Activated naive CD4-positive, alpha-beta T cell treated with anti-CD3 and anti-CD28 coated beads, Interleukin-2, amount 10 ng/mL, durations not matched to agents 7 days and 5 days (primary cell): ENCODE measurements around the gene PLCB2.
A peak's percentile ranks its signal among the peaks of the same experiment; 100 is the strongest.

Experiments
- CTCF ChIA-PET: fragments of 350-600 bp; sonication (Branson Sonifier 250); formaldehyde crosslinking; loops from one replicate; lab custom pipeline; 2021; ENCODE audit warnings: antibody characterized with exemption; lab: Charles Lee
- DNase-seq: peaks from one replicate; pipeline ENCODE4 v3.0.0-alpha.2; 2020
- H3K27ac Mint-ChIP-seq: one replicate; pipeline ENCODE4 v1.8.0; 2021; ENCODE audit warnings: mild to moderate bottlenecking, moderate library complexity, mixed read lengths
- H3K27me3 Mint-ChIP-seq: one replicate; pipeline ENCODE4 v1.8.0; 2021; ENCODE audit warnings: mild to moderate bottlenecking, mixed read lengths
- H3K36me3 Mint-ChIP-seq: one replicate; pipeline ENCODE4 v1.8.0; 2021; ENCODE audit warnings: mixed read lengths
- H3K4me1 Mint-ChIP-seq: one replicate; pipeline ENCODE4 v1.8.0; 2021; ENCODE audit warnings: mixed read lengths
- H3K4me3 Mint-ChIP-seq: one replicate; pipeline ENCODE4 v1.8.0; 2021; ENCODE audit warnings: mild to moderate bottlenecking, moderate library complexity, mixed read lengths
- H3K9me3 Mint-ChIP-seq: one replicate; pipeline ENCODE4 v1.8.0; 2021; ENCODE audit warnings: mixed read lengths

Gene PLCB2

DNA sequence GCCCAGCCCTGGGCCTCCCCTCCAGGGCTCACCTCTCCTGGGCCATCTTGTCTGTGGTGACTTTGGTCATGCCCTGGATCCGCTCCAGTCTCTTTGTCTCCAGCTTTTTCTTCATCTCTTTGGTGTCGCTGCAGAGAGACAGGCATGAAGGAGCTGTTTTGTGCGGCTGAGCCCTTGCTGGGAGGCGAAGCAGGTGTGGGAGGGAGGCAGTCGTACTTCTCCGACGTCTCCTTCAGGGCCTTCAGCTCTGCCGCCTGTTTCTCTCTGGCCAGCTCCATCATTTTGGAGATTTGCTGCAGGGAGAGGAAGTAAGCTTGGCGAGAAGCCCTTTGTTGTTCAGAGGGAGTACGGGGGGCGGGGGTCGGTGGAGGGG, 17.2 kb downstream of the PLCB2 start:
- peaks cover 16% of the 10 kb centered on the region for H3K36me3 Mint-ChIP-seq
- H3K4me1 Mint-ChIP-seq: no peaks in the 10 kb centered on the region
- no peak for DNase-seq
- H3K27ac Mint-ChIP-seq: no peak overlapping the region
- CTCF ChIA-PET: interaction anchor here (0.7 to 8.5 kb wide), 3 partner anchors 12 to 19 kb away, joined by 3 to 81 read pairs (median 22); partner anchors contain the start of gene PLCB2
- H3K9me3 Mint-ChIP-seq: no peaks in the 10 kb centered on the region
- H3K4me3 Mint-ChIP-seq: no peak overlapping the region
- no peaks in the 10 kb centered on the region for H3K27me3 Mint-ChIP-seq

DNA sequence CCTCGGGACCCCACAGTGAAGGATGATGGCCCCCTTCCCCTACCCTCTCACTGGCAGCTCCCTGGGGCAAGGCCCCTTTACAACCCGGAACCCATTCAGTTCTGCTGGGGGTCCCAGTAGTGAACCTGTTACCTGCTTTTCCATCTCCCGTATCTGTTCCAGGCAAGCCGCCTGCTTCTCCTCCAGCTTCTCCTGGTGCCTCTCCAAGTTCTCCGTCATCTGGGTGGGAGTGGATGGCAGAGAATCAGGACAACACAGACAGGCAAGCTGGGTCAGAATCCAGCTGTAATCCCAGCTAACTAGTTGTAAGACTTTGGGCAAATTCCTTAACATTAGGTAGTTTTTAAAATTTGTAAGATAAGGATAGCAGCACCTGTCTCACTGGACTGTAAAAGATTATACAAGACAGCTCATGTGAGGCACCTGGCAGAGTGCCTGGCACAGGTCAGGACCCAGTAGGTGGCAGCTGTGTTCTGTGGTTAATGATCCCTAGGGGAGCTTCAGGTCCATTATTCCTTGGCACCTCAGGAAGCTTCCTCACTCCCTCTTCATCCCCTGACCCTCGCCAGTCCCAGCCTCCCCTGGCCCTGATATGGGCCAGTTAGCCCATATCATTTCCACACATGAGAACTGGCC, 18.5 kb downstream of the PLCB2 start:
- no peaks in the 10 kb centered on the region for H3K4me1 Mint-ChIP-seq
- CTCF ChIA-PET: interaction anchor here (0.7 to 8.5 kb wide), 4 partner anchors 10 to 49 kb away, joined by 3 to 81 read pairs (median 12); partner anchors contain the start of gene PLCB2
- H3K36me3 Mint-ChIP-seq: peaks cover 12% of the 10 kb centered on the region
- no peak for DNase-seq
- H3K4me3 Mint-ChIP-seq: no peak overlapping the region
- H3K27ac Mint-ChIP-seq: no peak overlapping the region
- peaks cover 9% of the 10 kb centered on the region for H3K27me3 Mint-ChIP-seq
- no peaks in the 10 kb centered on the region for H3K9me3 Mint-ChIP-seq

DNA sequence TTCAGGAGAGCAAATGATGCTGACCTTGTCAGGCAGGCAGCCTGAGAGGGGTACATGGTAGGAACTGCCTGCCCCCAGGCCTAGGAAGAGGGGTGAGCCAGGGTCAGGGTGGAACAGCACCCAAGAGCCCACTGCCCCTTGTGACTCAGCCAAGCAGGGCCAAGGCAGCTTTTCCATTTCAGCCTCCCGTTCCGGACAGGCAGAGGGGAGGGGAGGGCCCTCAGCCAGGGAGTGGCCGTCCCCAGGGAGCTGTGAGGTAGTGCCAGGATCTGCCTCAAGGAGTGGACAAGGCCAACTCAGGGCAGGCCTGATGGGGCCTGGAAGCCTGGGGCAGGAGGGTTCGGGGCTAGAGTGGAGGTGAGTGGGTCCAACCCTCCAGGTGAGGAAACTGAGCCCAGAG, 19.8 kb downstream of the PLCB2 start:
- Mint-ChIP-seq H3K4me3 (no peak overlapping the region), H3K27me3 (peaks cover 22% of the 10 kb centered on the region), H3K27ac (no peak overlapping the region), H3K36me3 (peaks cover 9% of the 10 kb centered on the region), H3K4me1 (peaks cover 2% of the 10 kb centered on the region), H3K9me3 (no peaks in the 10 kb centered on the region)
- no peak for DNase-seq
- CTCF ChIA-PET: interaction anchor here (1.0 to 8.5 kb wide), 3 partner anchors 9 to 50 kb away, joined by 5 to 81 read pairs (median 22); partner anchors contain the start of gene PLCB2

DNA sequence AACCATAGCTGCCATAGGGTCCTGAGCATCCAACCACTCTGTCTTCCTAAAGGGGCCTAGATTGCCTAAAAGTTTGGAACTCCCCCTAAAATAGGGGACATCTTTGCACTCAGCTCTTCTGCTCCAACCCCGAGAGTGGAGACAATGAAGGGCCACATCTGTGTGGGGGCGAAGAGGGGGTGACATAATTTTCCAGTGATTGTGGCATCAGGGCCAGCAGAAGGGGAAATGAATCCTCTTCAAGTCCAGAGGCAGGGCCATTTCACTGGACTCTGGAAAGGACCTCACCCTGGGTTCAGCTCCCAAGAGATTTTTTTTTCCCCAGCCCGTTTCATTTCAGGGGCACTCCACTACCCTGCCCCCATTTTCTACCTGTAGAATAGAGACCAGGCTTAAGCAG, 20.2 kb downstream of the PLCB2 start:
- Mint-ChIP-seq H3K4me3 (no peak overlapping the region), H3K27me3 (peaks cover 26% of the 10 kb centered on the region), H3K9me3 (no peaks in the 10 kb centered on the region), H3K4me1 (peaks cover 2% of the 10 kb centered on the region), H3K36me3 (peaks cover 9% of the 10 kb centered on the region), H3K27ac (no peak overlapping the region)
- no peak for DNase-seq
- CTCF ChIA-PET: interaction anchor here (1.0 to 8.5 kb wide), 4 partner anchors 9 to 134 kb away, joined by 3 to 81 read pairs (median 14); partner anchors contain the start of gene PLCB2

DNA sequence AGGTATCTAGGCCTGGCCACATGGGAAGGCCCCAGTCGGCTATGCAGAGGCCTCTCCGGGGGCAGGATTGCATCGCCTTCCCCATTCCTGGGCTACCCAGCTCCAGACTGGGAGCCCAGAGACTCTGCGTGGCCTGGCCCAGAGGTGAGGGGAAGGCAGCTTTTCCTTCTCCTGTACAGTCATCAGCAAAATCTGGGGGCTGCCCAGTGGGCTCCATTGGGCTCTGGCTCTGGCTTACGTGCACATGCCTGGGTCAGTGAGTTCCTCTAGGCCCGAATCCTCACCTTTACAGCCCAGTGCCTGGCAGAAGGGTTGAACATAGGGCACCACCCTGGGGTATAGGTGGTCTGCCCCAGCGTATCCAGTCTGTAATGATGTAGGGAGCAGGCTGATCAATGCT, 20.9 kb downstream of the PLCB2 start:
- H3K4me3 Mint-ChIP-seq: no peak overlapping the region
- peaks cover 9% of the 10 kb centered on the region for H3K36me3 Mint-ChIP-seq
- CTCF ChIA-PET: interaction anchor here (0.6 to 8.5 kb wide), 3 partner anchors 23 to 1573 kb away, joined by 3 to 81 read pairs (median 3); partner anchors contain the start of gene PLCB2
- peaks cover 31% of the 10 kb centered on the region for H3K27me3 Mint-ChIP-seq
- H3K4me1 Mint-ChIP-seq: peaks cover 2% of the 10 kb centered on the region
- no peak overlapping the region for H3K27ac Mint-ChIP-seq
- H3K9me3 Mint-ChIP-seq: no peaks in the 10 kb centered on the region
- no peak for DNase-seq

- H3K27me3 Mint-ChIP-seq: peaks cover 37% of the 10 kb centered on the region
- CTCF ChIA-PET: interaction anchor here (1.7 to 8.5 kb wide), 3 partner anchors 12 to 52 kb away, joined by 12 to 81 read pairs (median 16); partner anchors contain the start of gene PLCB2
- no peak for DNase-seq
- H3K4me3 Mint-ChIP-seq: no peak overlapping the region
- peaks cover 9% of the 10 kb centered on the region for H3K36me3 Mint-ChIP-seq
- H3K4me1 Mint-ChIP-seq: peaks cover 4% of the 10 kb centered on the region
- no peaks in the 10 kb centered on the region for H3K9me3 Mint-ChIP-seq
- H3K27ac Mint-ChIP-seq: no peak overlapping the region
These were observed 21.6 kb downstream of the PLCB2 start for GRCh38 chr15:40286061-40286532.

DNA sequence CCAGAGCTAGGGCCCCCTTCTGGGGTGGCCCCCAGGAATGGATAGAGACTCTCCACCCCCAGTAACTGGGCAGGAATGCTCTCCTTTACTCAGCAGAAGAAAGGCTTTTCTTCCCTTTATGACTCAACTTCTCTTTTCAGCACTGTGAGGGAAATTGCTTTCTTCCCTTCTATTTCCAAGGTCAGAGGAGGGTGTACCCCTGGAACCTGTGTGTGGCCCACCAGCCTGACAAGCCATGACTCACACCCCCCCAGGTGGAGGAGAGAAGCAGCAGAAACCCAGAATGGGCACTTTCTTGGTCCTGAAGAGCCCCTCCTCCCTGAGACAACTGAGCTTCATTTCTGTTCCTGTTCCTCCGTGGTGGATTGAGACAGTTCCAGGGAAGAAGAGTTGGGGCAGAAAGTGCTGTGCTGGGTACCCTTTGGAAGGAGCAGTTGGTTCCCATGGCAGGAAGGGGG, 22.2 kb downstream of the PLCB2 start:
- H3K27me3 Mint-ChIP-seq: peaks cover 43% of the 10 kb centered on the region
- no peak overlapping the region for H3K27ac Mint-ChIP-seq
- H3K4me1 Mint-ChIP-seq: peaks cover 5% of the 10 kb centered on the region
- DNase-seq: no peak
- H3K9me3 Mint-ChIP-seq: no peaks in the 10 kb centered on the region
- peaks cover 9% of the 10 kb centered on the region for H3K36me3 Mint-ChIP-seq
- CTCF ChIA-PET: interaction anchor here (1.7 to 8.5 kb wide), 3 partner anchors 11 to 53 kb away, joined by 12 to 81 read pairs (median 16); partner anchors contain the start of gene PLCB2
- H3K4me3 Mint-ChIP-seq: no peak overlapping the region

GRCh38 chr15:40285151-40285550, 22.6 kb downstream of the PLCB2 start:
- Mint-ChIP-seq H3K4me1 (peaks cover 5% of the 10 kb centered on the region), H3K27me3 (peaks cover 47% of the 10 kb centered on the region), H3K36me3 (peaks cover 9% of the 10 kb centered on the region), H3K27ac (no peak overlapping the region), H3K9me3 (no peaks in the 10 kb centered on the region), H3K4me3 (no peak overlapping the region)
- DNase-seq: no peak
- CTCF ChIA-PET: interaction anchor here (1.7 to 8.5 kb wide), 3 partner anchors 11 to 53 kb away, joined by 12 to 81 read pairs (median 16); partner anchors contain the start of gene PLCB2

DNA sequence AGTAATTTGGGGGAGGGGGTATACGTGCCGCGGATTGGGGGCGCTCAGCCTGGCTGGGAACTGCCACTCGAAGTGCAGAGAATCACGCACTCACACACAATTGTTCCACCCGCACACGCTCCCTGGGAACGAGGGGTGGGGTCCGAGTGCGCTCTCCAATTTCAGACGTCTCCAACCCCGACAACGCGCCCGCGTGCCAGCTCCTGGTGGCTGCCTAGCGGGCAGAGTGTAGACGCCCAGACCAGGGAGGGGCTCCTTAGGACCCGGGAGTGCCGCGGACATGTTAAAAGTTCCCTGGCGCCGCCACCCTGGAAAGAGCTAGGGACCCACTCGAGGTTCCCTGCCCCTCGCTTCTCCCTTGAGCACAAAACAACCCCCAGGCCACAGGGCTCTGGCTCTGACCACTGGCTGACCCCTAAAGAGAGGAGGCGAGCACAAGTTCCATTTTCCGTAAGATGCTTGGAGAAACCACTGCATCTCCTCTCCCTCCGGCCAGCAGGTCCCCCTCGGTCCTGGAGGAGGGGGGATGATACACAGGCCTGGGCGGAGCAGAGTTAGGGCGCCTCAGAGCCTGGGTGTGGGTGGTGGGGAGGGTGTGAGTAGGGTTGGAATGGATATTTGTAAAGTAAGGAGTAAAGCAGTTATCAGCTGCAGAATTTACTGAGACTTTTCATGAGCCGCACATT, 24.0 kb downstream of the PLCB2 start:
- peak overlapping the region; percentile 18 for H3K4me3 Mint-ChIP-seq
- peak overlapping the region; percentile 28 for H3K27ac Mint-ChIP-seq
- H3K36me3 Mint-ChIP-seq: peaks cover 7% of the 10 kb centered on the region
- H3K4me1 Mint-ChIP-seq: peaks cover 7% of the 10 kb centered on the region
- CTCF ChIA-PET: interaction anchor here (0.7 to 1.9 kb wide), 6 partner anchors 9 to 263 kb away, joined by 3 to 21 read pairs (median 4); partner anchors contain the start of gene PLCB2
- H3K9me3 Mint-ChIP-seq: no peaks in the 10 kb centered on the region
- no peak for DNase-seq
- H3K27me3 Mint-ChIP-seq: peaks cover 61% of the 10 kb centered on the region

DNA sequence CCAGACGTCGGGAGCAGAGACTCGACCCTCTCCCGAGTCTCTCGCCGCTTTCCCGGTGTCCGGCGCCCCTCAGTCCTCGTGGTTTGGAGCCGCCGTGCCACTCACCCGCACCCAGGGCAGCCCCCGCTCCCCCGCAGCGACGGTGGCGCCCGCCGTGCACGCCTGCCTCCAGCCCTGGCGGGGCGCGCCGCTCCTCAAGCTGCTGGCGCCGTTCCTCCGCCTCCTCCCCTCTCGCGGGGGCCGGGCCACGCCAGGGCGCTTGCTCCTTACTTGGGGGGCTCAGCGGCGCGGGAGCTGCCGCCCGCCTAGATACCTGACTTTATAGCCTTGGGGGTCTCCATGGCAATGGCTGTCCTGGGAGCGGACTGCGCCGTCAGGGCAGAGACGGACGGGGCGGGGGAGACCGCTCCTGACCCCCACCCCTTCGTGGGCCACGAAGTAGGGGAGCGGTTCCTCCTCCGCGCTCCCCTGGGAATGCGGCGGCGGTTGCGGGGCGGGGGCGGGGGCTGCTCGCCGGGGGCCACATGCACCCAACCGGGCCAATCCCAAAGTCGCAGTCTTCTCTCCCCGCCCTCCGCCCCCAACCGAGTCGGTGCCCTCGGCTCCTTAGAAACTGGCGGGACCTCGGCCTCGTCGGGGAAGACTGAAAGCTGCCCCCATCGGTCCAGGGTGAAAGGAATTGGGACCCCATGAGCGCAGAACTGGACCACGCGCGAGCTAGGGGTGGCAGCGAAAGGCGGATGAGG, 24.7 kb downstream of the PLCB2 start, which contains the start of gene ANKRD63:
Gene ANKRD63 (minus strand): TSS at position 196 of the 746 bp plus-strand sequence. CDS start 478 bp downstream, outside the sequence.
- peak within 1 kb of the TSS; percentile 28 for H3K27ac Mint-ChIP-seq
- peaks cover 7% of the 10 kb centered on the region for H3K4me1 Mint-ChIP-seq
- H3K27me3 Mint-ChIP-seq: peaks cover 68% of the 10 kb centered on the region
- peaks cover 4% of the 10 kb centered on the region for H3K36me3 Mint-ChIP-seq
- CTCF ChIA-PET: interaction anchor here (0.7 to 1.9 kb wide), 7 partner anchors 8 to 262 kb away, joined by 3 to 21 read pairs (median 4); partner anchors contain the start of gene PLCB2
- H3K4me3 Mint-ChIP-seq: peak within 1 kb of the TSS; percentile 66
- no peaks in the 10 kb centered on the region for H3K9me3 Mint-ChIP-seq
- DNase-seq: peak; percentile 60

DNA sequence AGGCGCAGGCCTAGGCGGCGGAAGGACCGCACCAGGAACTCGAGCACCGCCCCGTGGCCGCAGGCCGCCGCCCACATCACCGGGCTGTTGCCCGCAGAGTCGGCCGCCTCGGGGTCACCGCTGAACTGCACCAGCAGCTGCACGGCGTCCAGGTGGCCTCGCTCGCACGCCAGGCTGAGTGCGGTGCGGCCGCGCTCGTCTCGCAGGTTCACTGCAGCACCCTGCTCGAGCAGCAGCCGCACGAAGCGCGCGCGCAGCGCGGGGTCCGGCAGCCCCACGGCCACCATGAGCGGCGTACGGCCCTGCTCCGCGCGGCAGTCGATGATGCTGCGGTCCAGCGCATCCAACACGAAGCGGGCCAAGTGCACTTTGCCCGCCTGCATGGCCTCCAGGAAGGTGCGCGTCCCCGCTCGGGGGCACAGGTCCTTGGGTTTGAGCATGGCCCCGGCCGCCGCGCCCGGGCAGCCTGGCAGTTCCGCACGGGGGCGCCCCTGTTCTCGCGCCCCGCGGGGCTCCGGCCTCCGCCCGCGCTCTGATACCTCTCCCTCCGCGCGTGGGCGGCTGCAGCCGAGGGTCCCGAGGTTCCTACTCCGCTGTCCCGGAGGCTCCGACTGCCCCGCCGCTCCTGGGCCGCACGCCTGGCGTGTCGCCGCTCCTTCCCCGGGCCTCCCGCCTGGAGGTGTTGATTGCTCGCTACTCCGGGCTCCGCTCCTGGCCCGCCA, 25.4 kb downstream of the PLCB2 start:
- Mint-ChIP-seq H3K27me3 (peaks cover 75% of the 10 kb centered on the region), H3K4me3 (peak overlapping the region; percentile 66), H3K27ac (no peak overlapping the region), H3K36me3 (no peaks in the 10 kb centered on the region), H3K9me3 (no peaks in the 10 kb centered on the region), H3K4me1 (peaks cover 9% of the 10 kb centered on the region)
- CTCF ChIA-PET: interaction anchor here (1.0 to 1.9 kb wide), 5 partner anchors 11 to 61 kb away, joined by 3 to 21 read pairs (median 4); partner anchors contain the start of gene PLCB2
- peak; percentile 70 for DNase-seq

DNA sequence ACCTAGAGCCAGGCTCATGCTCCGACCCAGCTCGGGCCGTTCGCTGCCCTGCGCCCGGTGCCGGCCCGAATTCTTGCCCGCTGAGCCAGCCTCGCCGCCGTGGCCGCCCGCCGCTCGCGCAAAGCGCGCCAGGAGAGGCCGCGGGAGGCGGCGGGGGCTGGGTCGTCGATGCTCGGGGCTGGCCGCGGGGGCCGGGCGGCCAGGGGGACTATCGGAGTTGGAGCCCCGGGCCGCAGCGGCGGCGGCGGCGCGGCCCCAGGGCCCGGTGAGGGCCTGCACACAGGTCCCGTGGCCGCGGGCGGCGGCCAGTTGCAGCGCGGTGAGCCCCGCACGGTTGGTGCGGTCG, 26.0 kb downstream of the PLCB2 start:
- Mint-ChIP-seq H3K4me3 (no peak overlapping the region), H3K27ac (no peak overlapping the region), H3K36me3 (no peaks in the 10 kb centered on the region), H3K27me3 (peaks cover 81% of the 10 kb centered on the region), H3K4me1 (peaks cover 9% of the 10 kb centered on the region), H3K9me3 (no peaks in the 10 kb centered on the region)
- CTCF ChIA-PET: interaction anchor here (1.5 kb wide), 2 partner anchors 28 to 56 kb away, joined by 3 to 4 read pairs; no protein-coding TSS in a partner anchor
- DNase-seq: no peak
